IPS-18a (cell line): ENCODE data around the gene FBXW10.
"Not testable (repeated sequence)": the region's sequence is repeated elsewhere in the genome, so short reads cannot be mapped to it uniquely, and the experiment has no call there.

Experiments used
- H3K27ac ChIP-seq: one replicate; pipeline ENCODE4 v1.5.1; 2013; ENCODE audit warnings: low read length
- H3K27me3 ChIP-seq: one replicate; pipeline ENCODE4 v1.6.1; 2013; ENCODE audit warnings: mild to moderate bottlenecking, low read length; ENCODE audit not compliant: control insufficient read depth, insufficient read depth
- H3K36me3 ChIP-seq: one replicate; pipeline ENCODE4 v1.6.1; 2013; ENCODE audit warnings: low read depth, low read length; ENCODE audit not compliant: control insufficient read depth
- H3K4me1 ChIP-seq: one replicate; pipeline ENCODE4 v1.6.1; 2013; ENCODE audit warnings: low read depth, low read length; ENCODE audit not compliant: control insufficient read depth
- H3K4me3 ChIP-seq: one replicate; pipeline ENCODE4 v1.5.1; 2013; ENCODE audit warnings: low read length
- H3K9ac ChIP-seq: one replicate; pipeline ENCODE4 v1.6.1; 2013; ENCODE audit warnings: mild to moderate bottlenecking, low read length, moderate library complexity
- H3K9me3 ChIP-seq: one replicate; pipeline ENCODE4 v1.6.1; 2013; ENCODE audit warnings: low read depth, low read length; ENCODE audit not compliant: control insufficient read depth

FBXW10 gene

GRCh38 chr17:18743699-18744421 is at the start of gene FBXW10:
Gene FBXW10 (plus strand): TSS chr17:18744054. CDS start chr17:18744245, 191 bp downstream.
- H3K4me3 ChIP-seq, H3K9me3 ChIP-seq, H3K27ac ChIP-seq, H3K4me1 ChIP-seq, H3K27me3 ChIP-seq, H3K36me3 ChIP-seq, H3K9ac ChIP-seq: not testable (repeated sequence)

- not testable (repeated sequence) for H3K9ac ChIP-seq, H3K36me3 ChIP-seq, H3K4me3 ChIP-seq, H3K27ac ChIP-seq, H3K27me3 ChIP-seq, H3K4me1 ChIP-seq, H3K9me3 ChIP-seq
These were observed 48.7 kb upstream of the FBXW10 start for GRCh38 chr17:18695143-18695542.

- H3K4me1 ChIP-seq, H3K27me3 ChIP-seq, H3K9me3 ChIP-seq, H3K27ac ChIP-seq, H3K36me3 ChIP-seq: not testable (repeated sequence)
- peak overlapping the region; percentile 12 for H3K9ac ChIP-seq
- peak overlapping the region; percentile 80 for H3K4me3 ChIP-seq
These were observed 45.3 kb upstream of the FBXW10 start for GRCh38 chr17:18698473-18699103.

GRCh38 chr17:18705955-18706354 is 37.9 kb upstream of the FBXW10 start:
- not testable (repeated sequence) for H3K9me3 ChIP-seq, H3K9ac ChIP-seq, H3K36me3 ChIP-seq, H3K27ac ChIP-seq, H3K4me3 ChIP-seq, H3K4me1 ChIP-seq, H3K27me3 ChIP-seq

GRCh38 chr17:18708215-18708614 is 35.6 kb upstream of the FBXW10 start:
- H3K27me3 ChIP-seq: not testable (repeated sequence)

GRCh38 chr17:18712354-18712999 is 31.4 kb upstream of the FBXW10 start:
- H3K27ac ChIP-seq, H3K4me1 ChIP-seq, H3K4me3 ChIP-seq, H3K9me3 ChIP-seq, H3K27me3 ChIP-seq, H3K36me3 ChIP-seq, H3K9ac ChIP-seq: not testable (repeated sequence)

More at GRCh38 chr17:18708215-18708614, 35.6 kb upstream of the FBXW10 start:
- not testable (repeated sequence) for H3K4me3 ChIP-seq, H3K9me3 ChIP-seq, H3K4me1 ChIP-seq, H3K9ac ChIP-seq, H3K36me3 ChIP-seq, H3K27ac ChIP-seq

GRCh38 chr17:18718643-18719427 is 25.0 kb upstream of the FBXW10 start:
- not testable (repeated sequence) for H3K9me3 ChIP-seq, H3K27ac ChIP-seq, H3K4me1 ChIP-seq, H3K27me3 ChIP-seq, H3K9ac ChIP-seq, H3K4me3 ChIP-seq, H3K36me3 ChIP-seq

GRCh38 chr17:18719428-18720110 is 24.3 kb upstream of the FBXW10 start:
- H3K4me3 ChIP-seq, H3K9me3 ChIP-seq, H3K36me3 ChIP-seq, H3K27me3 ChIP-seq, H3K4me1 ChIP-seq, H3K27ac ChIP-seq, H3K9ac ChIP-seq: not testable (repeated sequence)

- H3K9me3 ChIP-seq, H3K4me3 ChIP-seq, H3K4me1 ChIP-seq: not testable (repeated sequence)
These were observed 21.9 kb upstream of the FBXW10 start for GRCh38 chr17:18721775-18722547.

GRCh38 chr17:18722612-18723011 is 21.2 kb upstream of the FBXW10 start:
- not testable (repeated sequence) for H3K9me3 ChIP-seq, H3K27ac ChIP-seq

More at GRCh38 chr17:18721775-18722547, 21.9 kb upstream of the FBXW10 start:
- H3K27ac ChIP-seq, H3K27me3 ChIP-seq, H3K9ac ChIP-seq, H3K36me3 ChIP-seq: not testable (repeated sequence)

More at GRCh38 chr17:18722612-18723011, 21.2 kb upstream of the FBXW10 start:
- not testable (repeated sequence) for H3K4me3 ChIP-seq, H3K4me1 ChIP-seq, H3K9ac ChIP-seq, H3K36me3 ChIP-seq, H3K27me3 ChIP-seq
